Measurements from ENCODE around the gene LGALSL.

GRCh38 chr2:64421201-64421600, 32.8 kb upstream of the LGALSL start:
- TF ChIP-seq EZH2 (IDR thresholded peaks at IDR 0.05; ENCODE audit: insufficient read depth, poor library complexity, severe bottlenecking) = no peak
- no peak for TF ChIP-seq EZH2phosphoT487 (IDR thresholded peaks at IDR 0.05; ENCODE audit: insufficient read depth, low read depth)

Measured in GM23248 (cell line).